Ishikawa (cell line): ENCODE data around the gene PLA2G2F.

ENCODE experiments used
- CEBPB ChIP-seq: IDR thresholded peaks from 2 replicates; pipeline ENCODE4 v1.6.1; 2012
- CREB1 ChIP-seq: IDR thresholded peaks from 2 replicates; pipeline ENCODE4 v1.6.1; 2012; ENCODE audit warnings: low read depth
- EGR1 ChIP-seq: IDR thresholded peaks from 2 replicates; pipeline ENCODE4 v1.6.1; 2012
- EP300 ChIP-seq: IDR thresholded peaks from 2 replicates; pipeline ENCODE4 v1.6.1; 2012; ENCODE audit warnings: borderline replicate concordance
- FOXM1 ChIP-seq: IDR thresholded peaks from 2 replicates; pipeline ENCODE4 v1.6.1; 2012; ENCODE audit warnings: low read depth, borderline replicate concordance
- MAX ChIP-seq: IDR thresholded peaks from 2 replicates; pipeline ENCODE4 v1.6.1; 2012
- NFIC ChIP-seq: IDR thresholded peaks from 2 replicates; pipeline ENCODE4 v1.6.1; 2012
- RAD21 ChIP-seq: IDR thresholded peaks from 2 replicates; pipeline ENCODE4 v1.6.1; 2012; ENCODE audit warnings: low read depth
- REST ChIP-seq: IDR thresholded peaks from 2 replicates; pipeline ENCODE4 v1.6.1; 2012; ENCODE audit warnings: low read depth, mild to moderate bottlenecking
- TAF1 ChIP-seq: IDR thresholded peaks from 2 replicates; pipeline ENCODE4 v1.6.1; 2012; ENCODE audit warnings: low read depth, mild to moderate bottlenecking
- TCF12 ChIP-seq: IDR thresholded peaks from 2 replicates; pipeline ENCODE4 v1.6.1; 2012; ENCODE audit warnings: low read depth
- TEAD4 ChIP-seq: IDR thresholded peaks from 2 replicates; pipeline ENCODE4 v1.6.1; 2012
- USF1 ChIP-seq: IDR thresholded peaks from 2 replicates; pipeline ENCODE4 v1.6.1; 2012
- YY1 ChIP-seq: IDR thresholded peaks from 2 replicates; pipeline ENCODE4 v1.6.1; 2012; ENCODE audit warnings: low read depth
- ZBTB7A ChIP-seq: IDR thresholded peaks from 2 replicates; pipeline ENCODE4 v1.6.1; 2012; ENCODE audit warnings: low read depth

Gene PLA2G2F

DNA sequence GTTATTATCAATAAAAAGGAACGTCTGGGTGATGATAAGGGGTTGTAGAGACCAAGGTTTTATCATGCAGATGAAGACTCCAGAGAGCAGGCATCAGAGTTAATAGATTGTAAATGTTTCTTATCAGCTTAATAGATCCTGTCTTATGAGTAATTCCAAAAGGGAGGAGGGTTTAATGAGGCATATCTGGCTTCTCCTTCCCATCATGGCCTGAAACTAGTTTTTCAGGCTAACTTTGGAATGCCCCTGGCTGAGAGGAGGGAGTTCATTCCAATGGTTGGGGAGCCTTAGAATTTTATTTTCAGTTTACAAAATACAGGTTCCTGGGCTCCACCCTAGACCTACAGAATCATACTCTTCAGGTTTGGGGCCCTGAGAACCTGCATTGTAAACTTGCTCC lies 33.3 kb upstream of the PLA2G2F start:
- no peak for TF ChIP-seq REST
- TF ChIP-seq TEAD4 = no peak
- TF ChIP-seq YY1 = no peak
- no peak for TF ChIP-seq FOXM1
- no peak for TF ChIP-seq CEBPB
- no peak for TF ChIP-seq USF1
- TF ChIP-seq TCF12 = no peak
- TF ChIP-seq NFIC = no peak
- no peak for TF ChIP-seq EGR1
- no peak for TF ChIP-seq CREB1

GRCh38 chr1:20107351-20107750 lies 31.8 kb upstream of the PLA2G2F start:
- TF ChIP-seq TCF12 (no peak), EP300 (no peak), TAF1 (no peak), FOXM1 (no peak), NFIC (no peak)

- no peak for TF ChIP-seq TCF12
- TF ChIP-seq EP300 = no peak
- no peak for TF ChIP-seq REST
- TF ChIP-seq MAX = no peak
- TF ChIP-seq NFIC = no peak
- TF ChIP-seq YY1 = no peak
- no peak for TF ChIP-seq TAF1
- TF ChIP-seq ZBTB7A = no peak
- TF ChIP-seq CREB1 = no peak
- no peak for TF ChIP-seq CEBPB
- TF ChIP-seq FOXM1 = no peak
- TF ChIP-seq TEAD4 = no peak
- TF ChIP-seq EGR1 = no peak
- no peak for TF ChIP-seq RAD21
- no peak for TF ChIP-seq USF1
Measured at GRCh38 chr1:20107796-20108195, 31.3 kb upstream of the PLA2G2F start.

- TF ChIP-seq CREB1 (no peak), EGR1 (no peak), EP300 (no peak), TEAD4 (no peak), RAD21 (no peak), CEBPB (no peak), FOXM1 (no peak), NFIC (no peak), REST (no peak), USF1 (no peak), YY1 (no peak), TAF1 (no peak), ZBTB7A (no peak), TCF12 (no peak), MAX (no peak)
Measured at GRCh38 chr1:20108366-20109123, 30.6 kb upstream of the PLA2G2F start.
